ENCODE data around the gene L2HGDH. TPM values are rescaled to one million over a fixed set of nuclear protein-coding genes. Genes with fewer than 3 reads are reported as not detected.

Gene L2HGDH
- total RNA-seq, 1 experiment from 2014 or later = 22.6 TPM

- H3K79me1 ChIP-seq (ENCODE audit: insufficient read depth, low read depth, low read length, poor library complexity, severe bottlenecking) = no peaks in the 10 kb centered on the region
- no peak overlapping the region for H3K4me2 ChIP-seq (ENCODE audit: insufficient read depth, insufficient read length, low read length)
- H3K4me1 ChIP-seq (ENCODE audit: insufficient read depth, low read length) = no peaks in the 10 kb centered on the region
- WGBS (ENCODE audit: extremely low coverage, insufficient read length, low lambda C conversion rate) = no CpG with 5 or more reads among the region's 4 CpGs
- no peak overlapping the region for H2BK20ac ChIP-seq (ENCODE audit: low read depth, low read length, poor library complexity, severe bottlenecking)
- no peaks in the 10 kb centered on the region for H4K20me1 ChIP-seq (ENCODE audit: control insufficient read depth, insufficient read depth, insufficient read length)
- no peak overlapping the region for H3K14ac ChIP-seq (ENCODE audit: insufficient read depth, low read length)
- H3T11ph ChIP-seq (ENCODE audit: low read length) = no peak overlapping the region
- no peaks in the 10 kb centered on the region for H3K36me3 Mint-ChIP-seq (ENCODE audit: insufficient read depth in 1 of 3, low read depth in 3 of 3)
- no peak overlapping the region for H3K18ac ChIP-seq (ENCODE audit: insufficient read length, low read depth, low read length)
- no peaks in the 10 kb centered on the region for H3K9me3 ChIP-seq (ENCODE audit: control insufficient read depth, low read depth, low read length)
- H3K4me1 Mint-ChIP-seq = peaks cover 13 to 29% of the 10 kb centered on the region in 2 experiments
- no peak overlapping the region for H2AK5ac ChIP-seq (ENCODE audit: insufficient read length, low read length)
- H3K9me3 Mint-ChIP-seq = no peaks in the 10 kb centered on the region
- H2BK15ac ChIP-seq (ENCODE audit: low read depth, low read length) = no peak overlapping the region
- no peaks in the 10 kb centered on the region; the same call in 1 of the 2 replicates for H3K79me2 ChIP-seq (ENCODE audit: insufficient read depth, low read length)
- H3K56ac ChIP-seq (ENCODE audit: insufficient read length, low read depth, low read length) = no peak overlapping the region
- no peak overlapping the region for H2BK5ac ChIP-seq (ENCODE audit: insufficient read length, low read length)
- H3K23ac ChIP-seq (ENCODE audit: insufficient read length, low read depth, low read length) = no peak overlapping the region
- H3K23me2 ChIP-seq (ENCODE audit: insufficient read length, low read depth, low read length, poor library complexity, severe bottlenecking) = no peaks in the 10 kb centered on the region
- H3K4me3 Mint-ChIP-seq = no peak overlapping the region
- DNase-seq = no peak
- no peaks in the 10 kb centered on the region; the same call in 1 of the 2 replicates for H3K27me3 Mint-ChIP-seq (ENCODE audit: low read depth)
- no peak overlapping the region for H4K91ac ChIP-seq (ENCODE audit: insufficient read length, low read depth, low read length)
- H4K8ac ChIP-seq (replicated peaks; ENCODE audit: insufficient read length, low read depth, low read length) = no peak overlapping the region
- TF ChIP-seq, protein P1, sequence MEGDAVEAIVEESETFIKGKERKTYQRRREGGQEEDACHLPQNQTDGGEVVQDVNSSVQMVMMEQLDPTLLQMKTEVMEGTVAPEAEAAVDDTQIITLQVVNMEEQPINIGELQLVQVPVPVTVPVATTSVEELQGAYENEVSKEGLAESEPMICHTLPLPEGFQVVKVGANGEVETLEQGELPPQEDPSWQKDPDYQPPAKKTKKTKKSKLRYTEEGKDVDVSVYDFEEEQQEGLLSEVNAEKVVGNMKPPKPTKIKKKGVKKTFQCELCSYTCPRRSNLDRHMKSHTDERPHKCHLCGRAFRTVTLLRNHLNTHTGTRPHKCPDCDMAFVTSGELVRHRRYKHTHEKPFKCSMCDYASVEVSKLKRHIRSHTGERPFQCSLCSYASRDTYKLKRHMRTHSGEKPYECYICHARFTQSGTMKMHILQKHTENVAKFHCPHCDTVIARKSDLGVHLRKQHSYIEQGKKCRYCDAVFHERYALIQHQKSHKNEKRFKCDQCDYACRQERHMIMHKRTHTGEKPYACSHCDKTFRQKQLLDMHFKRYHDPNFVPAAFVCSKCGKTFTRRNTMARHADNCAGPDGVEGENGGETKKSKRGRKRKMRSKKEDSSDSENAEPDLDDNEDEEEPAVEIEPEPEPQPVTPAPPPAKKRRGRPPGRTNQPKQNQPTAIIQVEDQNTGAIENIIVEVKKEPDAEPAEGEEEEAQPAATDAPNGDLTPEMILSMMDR (conservative IDR thresholded peaks at IDR 0.05) = no peak
- H3K4ac ChIP-seq (ENCODE audit: low read depth, low read length) = no peak overlapping the region
- no peak overlapping the region for H2AFZ ChIP-seq (ENCODE audit: low read length)
- no peak overlapping the region for H3K27ac Mint-ChIP-seq
- H3K27ac ChIP-seq (ENCODE audit: insufficient read length, low read depth, low read length) = no peak overlapping the region
- no peak overlapping the region for H2BK120ac ChIP-seq (ENCODE audit: low read depth, low read length, poor library complexity, severe bottlenecking)
- H2BK12ac ChIP-seq (ENCODE audit: insufficient read length, low read depth, low read length) = no peak overlapping the region
- H4K5ac ChIP-seq (ENCODE audit: insufficient read length, low read depth, low read length) = no peak overlapping the region
- H3K27me3 ChIP-seq (ENCODE audit: insufficient read depth, low read length) = no peaks in the 10 kb centered on the region
- H3K9ac ChIP-seq (ENCODE audit: extremely low read depth, insufficient read length, low read length) = no peak overlapping the region
Observed at GRCh38 chr14:50344876-50345563, 33.0 kb upstream of the L2HGDH start.

Measured in H9 (cell line).